GM12864 (cell line): Measurements from ENCODE around the gene PRKAG2.

Experiments used
- DNase-seq: peaks from one replicate; pipeline ENCODE4 v3.0.0-alpha.2; 2011; ENCODE audit warnings: low read depth
- H3K4me3 ChIP-seq: 2 replicates; pipeline ENCODE4 v1.5.1; 2011; ENCODE audit warnings: mild to moderate bottlenecking, low read depth, low read length, control low read depth
- TF ChIP-seq, protein P1 (sequence below): IDR thresholded peaks from 2 replicates; pipeline ENCODE4 v1.5.1; 2011; ENCODE audit warnings: low read depth, mild to moderate bottlenecking, moderate library complexity, low read length, control low read depth, inconsistent platforms; ENCODE audit errors: missing control alignments

The PRKAG2 gene

DNA sequence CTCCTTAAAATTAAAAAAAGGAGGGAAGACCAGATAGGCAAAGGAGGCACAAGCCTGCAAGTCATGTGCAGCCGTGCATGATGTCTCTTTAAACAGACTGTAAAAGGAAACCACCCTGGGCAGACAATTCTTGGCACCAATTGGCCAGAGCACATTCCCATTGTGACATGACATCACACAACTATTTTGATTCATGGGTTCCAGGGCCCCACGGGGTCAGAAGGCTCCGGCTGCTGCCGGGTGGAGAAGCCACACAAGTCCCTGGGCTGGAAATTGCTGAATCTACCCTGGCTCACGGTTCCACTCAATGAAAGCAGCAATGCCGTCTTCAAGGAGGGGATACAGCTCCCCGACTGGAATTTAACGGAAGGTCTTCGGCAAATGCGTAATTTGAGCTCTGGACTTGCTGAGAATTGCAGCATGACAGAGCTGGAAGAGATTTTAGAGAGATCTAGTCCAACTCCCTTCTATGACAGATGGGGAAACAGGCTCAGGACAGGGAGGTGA lies 140.5 kb downstream of the PRKAG2 start:
- no peak overlapping the region for H3K4me3 ChIP-seq
- TF ChIP-seq, protein P1, sequence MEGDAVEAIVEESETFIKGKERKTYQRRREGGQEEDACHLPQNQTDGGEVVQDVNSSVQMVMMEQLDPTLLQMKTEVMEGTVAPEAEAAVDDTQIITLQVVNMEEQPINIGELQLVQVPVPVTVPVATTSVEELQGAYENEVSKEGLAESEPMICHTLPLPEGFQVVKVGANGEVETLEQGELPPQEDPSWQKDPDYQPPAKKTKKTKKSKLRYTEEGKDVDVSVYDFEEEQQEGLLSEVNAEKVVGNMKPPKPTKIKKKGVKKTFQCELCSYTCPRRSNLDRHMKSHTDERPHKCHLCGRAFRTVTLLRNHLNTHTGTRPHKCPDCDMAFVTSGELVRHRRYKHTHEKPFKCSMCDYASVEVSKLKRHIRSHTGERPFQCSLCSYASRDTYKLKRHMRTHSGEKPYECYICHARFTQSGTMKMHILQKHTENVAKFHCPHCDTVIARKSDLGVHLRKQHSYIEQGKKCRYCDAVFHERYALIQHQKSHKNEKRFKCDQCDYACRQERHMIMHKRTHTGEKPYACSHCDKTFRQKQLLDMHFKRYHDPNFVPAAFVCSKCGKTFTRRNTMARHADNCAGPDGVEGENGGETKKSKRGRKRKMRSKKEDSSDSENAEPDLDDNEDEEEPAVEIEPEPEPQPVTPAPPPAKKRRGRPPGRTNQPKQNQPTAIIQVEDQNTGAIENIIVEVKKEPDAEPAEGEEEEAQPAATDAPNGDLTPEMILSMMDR, result no peak
- no peak for DNase-seq

DNA sequence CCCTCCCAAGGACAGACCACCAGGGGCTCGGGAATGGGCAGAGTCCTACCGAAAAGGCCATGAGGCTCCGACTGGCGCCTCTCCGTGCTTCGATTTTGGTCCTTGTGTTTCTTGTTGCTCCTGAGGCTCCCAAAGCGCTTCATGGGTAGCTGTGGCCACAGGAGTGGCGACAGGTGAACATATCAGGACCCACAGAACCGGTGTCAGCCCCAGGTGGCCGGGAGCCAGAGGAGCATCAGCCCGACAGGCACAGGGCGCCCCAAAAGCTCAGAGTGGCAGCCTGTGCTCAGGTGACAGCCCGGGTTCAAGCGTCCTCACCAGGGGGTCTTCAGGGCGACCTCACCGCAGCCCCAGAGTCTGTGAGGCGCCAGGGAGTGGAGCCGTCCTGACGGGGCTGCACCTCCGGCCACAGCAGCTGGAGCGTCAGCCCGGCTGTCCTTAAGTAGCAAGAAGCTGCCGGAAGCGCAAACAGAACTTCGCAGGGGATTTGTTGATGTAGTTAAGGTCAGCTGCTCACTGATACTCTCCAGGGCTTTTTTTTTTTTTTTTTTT lies 141.0 kb downstream of the PRKAG2 start:
- TF ChIP-seq, protein P1, result no peak
- DNase-seq, result no peak
- no peak overlapping the region for H3K4me3 ChIP-seq

DNA sequence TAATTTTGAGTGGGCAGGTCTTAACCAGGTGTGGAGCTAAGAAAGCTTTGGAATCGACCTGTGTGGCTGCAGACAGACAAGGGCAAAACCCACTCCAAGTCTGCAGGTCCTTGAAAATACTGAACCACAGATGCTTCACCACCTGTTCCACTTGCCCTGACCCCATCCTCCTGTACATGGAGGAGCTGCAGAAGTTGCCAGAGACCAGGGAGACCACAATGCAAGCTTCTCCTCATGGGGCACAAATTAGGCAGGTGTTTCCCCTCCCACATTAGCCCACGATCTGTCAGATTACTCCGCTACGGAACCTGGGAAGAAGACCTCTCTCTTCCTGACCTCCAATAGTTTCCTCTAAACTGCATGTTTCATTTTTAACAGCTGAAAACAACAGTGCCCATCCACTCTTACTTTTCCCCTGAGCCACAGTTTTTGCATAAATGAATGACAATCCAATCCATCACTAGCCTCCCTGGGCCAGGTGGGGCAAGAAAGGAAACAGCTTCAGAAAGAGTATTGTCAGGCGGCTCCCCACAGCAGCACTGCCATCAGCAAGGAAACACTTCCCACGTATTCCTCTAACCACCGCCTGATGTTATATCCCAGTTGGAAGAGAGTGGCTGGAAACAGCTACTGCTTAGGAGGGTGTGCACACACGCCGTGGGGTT lies 141.6 kb downstream of the PRKAG2 start:
- no peak overlapping the region for H3K4me3 ChIP-seq
- no peak for DNase-seq
- TF ChIP-seq, protein P1, result no peak

DNA sequence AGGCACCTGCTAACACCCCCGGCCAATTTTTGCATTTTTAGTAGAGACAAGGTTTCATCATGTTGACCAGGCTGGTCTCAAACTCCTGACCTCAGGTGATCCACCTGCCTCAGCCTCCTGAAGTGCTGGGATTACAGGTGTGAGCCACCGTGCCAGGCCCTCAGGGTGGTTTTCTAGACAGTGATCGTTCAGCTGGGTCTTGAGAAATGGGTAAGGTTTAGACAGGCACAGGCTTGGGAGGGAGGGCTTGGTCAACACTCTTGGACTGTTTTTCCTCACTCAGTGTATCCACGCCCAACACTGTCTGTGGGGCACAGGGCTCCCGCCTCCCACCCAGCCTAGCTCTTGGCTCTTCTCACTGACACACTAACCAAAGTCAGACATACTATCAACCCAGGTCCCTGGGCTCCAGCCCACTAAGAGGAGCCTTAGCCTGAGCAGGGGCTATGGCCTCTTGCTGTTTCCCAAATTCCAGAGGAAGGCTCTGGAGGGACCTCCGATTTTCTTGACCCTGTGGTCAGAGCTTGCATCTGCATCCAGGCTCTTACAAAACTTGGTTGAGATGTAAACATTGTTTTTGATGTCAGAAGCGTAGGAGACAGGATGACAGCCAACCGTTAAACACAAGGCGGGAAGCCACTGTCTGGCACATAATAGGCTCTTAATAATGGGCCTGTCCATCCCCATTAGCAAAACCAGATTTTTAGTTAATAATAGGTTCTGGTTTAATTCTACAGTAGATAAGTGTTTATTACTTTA lies 143.9 kb downstream of the PRKAG2 start:
- TF ChIP-seq, protein P1, result no peak
- no peak for DNase-seq
- H3K4me3 ChIP-seq, result no peak overlapping the region

DNA sequence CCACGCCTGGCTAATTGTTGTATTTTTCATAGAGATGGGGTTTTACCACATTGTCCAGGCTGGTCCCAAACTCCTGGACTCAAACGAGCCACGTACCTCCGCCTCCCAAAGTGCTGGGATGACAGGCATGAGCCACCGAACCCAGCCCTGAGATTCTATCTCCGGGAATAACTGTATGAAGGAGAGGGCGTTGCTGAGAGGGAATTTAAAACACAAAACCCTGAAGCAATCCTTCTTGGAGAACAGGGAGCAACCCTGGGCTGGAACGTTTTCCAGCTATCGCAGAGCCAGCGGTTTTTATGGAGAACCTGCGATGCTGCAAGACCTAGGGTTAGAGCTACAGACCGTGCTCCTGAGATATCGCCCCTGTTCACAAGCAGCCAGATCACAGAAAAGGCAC lies 144.6 kb downstream of the PRKAG2 start:
- no peak for DNase-seq
- TF ChIP-seq, protein P1, result no peak
- no peak overlapping the region for H3K4me3 ChIP-seq

DNA sequence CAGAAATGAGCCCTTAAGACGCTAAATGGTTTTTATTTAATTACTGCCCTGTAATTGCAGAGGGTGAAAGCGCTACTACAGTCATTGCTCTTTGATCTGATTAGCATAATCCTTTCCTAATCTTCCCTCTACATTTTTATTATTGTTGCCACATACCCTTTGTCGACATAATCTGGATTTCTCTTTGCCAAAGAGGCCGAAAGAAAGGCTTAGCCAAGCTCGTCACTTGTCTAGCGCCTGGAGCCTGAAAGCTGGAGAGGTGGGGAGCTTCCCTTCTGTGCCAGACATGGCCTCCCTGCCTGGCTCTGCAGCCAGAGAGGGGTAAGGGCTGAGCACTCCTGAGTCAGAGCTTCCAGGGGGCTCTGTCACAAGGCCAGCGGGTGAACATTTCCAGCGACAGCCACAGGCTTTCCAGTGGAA lies 145.9 kb downstream of the PRKAG2 start:
- DNase-seq, result no peak
- TF ChIP-seq, protein P1, result no peak
- no peak overlapping the region for H3K4me3 ChIP-seq
